Type B pancreatic cell (in vitro differentiated cells): ENCODE results near the gene CYTH1. TPM values are rescaled to one million over a fixed set of nuclear protein-coding genes. Genes with fewer than 3 reads are reported as not detected.

Experiments used
- DNase-seq: peaks from one replicate; pipeline ENCODE4 v3.0.0; 2021; ENCODE audit warnings: mixed read lengths; ENCODE audit not compliant: unreplicated experiment; ENCODE audit errors: extremely low spot score
- H3K27ac Mint-ChIP-seq: 2 replicates; pipeline ENCODE4 v1.8.0; 2021; ENCODE audit warnings: mild to moderate bottlenecking, mixed read lengths
- H3K27me3 Mint-ChIP-seq: 2 replicates; pipeline ENCODE4 v1.8.0; 2021; ENCODE audit warnings: mixed read lengths
- H3K36me3 Mint-ChIP-seq: 2 replicates; pipeline ENCODE4 v1.8.0; 2021; ENCODE audit warnings: mixed read lengths
- H3K4me1 Mint-ChIP-seq: one replicate; pipeline ENCODE4 v1.8.0; 2021; ENCODE audit warnings: mixed read lengths; ENCODE audit not compliant: unreplicated experiment
- H3K4me3 Mint-ChIP-seq: 2 replicates; pipeline ENCODE4 v1.8.0; 2021; ENCODE audit warnings: mild to moderate bottlenecking, mixed read lengths
- H3K9me3 Mint-ChIP-seq: 2 replicates; pipeline ENCODE4 v1.8.0; 2021; ENCODE audit warnings: mixed read lengths
- total RNA-seq: library from RNA; stranded (reverse); gene quantifications from 2 replicates; pipeline ENCODE4 v1.2.1, GENCODE V29; 2021; ENCODE audit warnings: low replicate concordance
- TF ChIP-seq, protein P1 (sequence below): fragments of 200-600 bp; sonication (generic); conservative IDR thresholded peaks from 2 replicates; pipeline ENCODE4 v1.5.0; 2021; ENCODE audit warnings: antibody characterized with exemption, mild to moderate bottlenecking

The CYTH1 gene
- total RNA-seq, 1 donor from 2014 or later = 30.3 TPM

DNA sequence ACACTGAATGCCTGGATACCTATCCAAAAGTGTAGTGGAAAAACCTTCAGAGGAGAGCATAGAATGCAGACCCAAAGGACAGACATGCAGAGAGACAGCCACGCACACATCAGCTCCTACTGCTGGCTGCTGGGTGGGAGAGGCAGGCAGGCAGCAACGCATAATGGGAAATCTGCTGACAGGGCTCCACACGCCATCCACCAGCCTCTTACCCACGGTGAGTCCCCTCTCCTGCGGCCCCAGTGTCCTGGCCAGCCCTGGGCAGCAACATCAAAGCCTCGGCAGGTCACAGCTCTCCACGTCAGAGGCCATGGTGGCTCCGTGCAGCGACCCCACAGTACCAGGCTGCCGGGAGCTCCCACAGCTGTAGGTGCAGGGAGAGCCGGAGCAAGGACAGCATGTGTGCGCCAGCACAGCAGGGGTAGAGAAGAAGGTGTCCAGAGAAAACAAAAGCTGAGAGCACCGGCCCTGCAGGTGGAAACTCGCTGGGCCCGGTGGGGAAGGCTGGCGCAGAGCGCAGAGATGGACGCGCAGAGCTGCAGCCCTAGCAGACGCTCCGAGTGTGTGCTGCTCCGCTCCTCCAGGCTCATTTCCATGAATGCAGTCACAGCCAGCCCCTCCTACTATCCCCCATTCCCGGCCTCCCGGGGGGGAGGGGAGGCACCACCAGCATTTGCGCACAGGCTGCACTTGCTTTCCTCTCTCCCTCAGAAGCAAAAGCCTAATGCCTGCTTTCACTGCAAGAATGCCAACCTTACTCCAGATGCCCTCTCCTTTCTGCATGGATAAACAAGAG, 58.9 kb downstream of the CYTH1 start:
- no peak overlapping the region for H3K27ac Mint-ChIP-seq
- H3K4me1 Mint-ChIP-seq = peaks cover 62% of the 10 kb centered on the region
- no peaks in the 10 kb centered on the region for H3K36me3 Mint-ChIP-seq
- TF ChIP-seq, protein P1, sequence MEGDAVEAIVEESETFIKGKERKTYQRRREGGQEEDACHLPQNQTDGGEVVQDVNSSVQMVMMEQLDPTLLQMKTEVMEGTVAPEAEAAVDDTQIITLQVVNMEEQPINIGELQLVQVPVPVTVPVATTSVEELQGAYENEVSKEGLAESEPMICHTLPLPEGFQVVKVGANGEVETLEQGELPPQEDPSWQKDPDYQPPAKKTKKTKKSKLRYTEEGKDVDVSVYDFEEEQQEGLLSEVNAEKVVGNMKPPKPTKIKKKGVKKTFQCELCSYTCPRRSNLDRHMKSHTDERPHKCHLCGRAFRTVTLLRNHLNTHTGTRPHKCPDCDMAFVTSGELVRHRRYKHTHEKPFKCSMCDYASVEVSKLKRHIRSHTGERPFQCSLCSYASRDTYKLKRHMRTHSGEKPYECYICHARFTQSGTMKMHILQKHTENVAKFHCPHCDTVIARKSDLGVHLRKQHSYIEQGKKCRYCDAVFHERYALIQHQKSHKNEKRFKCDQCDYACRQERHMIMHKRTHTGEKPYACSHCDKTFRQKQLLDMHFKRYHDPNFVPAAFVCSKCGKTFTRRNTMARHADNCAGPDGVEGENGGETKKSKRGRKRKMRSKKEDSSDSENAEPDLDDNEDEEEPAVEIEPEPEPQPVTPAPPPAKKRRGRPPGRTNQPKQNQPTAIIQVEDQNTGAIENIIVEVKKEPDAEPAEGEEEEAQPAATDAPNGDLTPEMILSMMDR = no peak
- peak; percentile 81 for DNase-seq
- no peaks in the 10 kb centered on the region for H3K9me3 Mint-ChIP-seq
- peak overlapping the region; percentile 83 for H3K4me3 Mint-ChIP-seq
- H3K27me3 Mint-ChIP-seq = no peaks in the 10 kb centered on the region

DNA sequence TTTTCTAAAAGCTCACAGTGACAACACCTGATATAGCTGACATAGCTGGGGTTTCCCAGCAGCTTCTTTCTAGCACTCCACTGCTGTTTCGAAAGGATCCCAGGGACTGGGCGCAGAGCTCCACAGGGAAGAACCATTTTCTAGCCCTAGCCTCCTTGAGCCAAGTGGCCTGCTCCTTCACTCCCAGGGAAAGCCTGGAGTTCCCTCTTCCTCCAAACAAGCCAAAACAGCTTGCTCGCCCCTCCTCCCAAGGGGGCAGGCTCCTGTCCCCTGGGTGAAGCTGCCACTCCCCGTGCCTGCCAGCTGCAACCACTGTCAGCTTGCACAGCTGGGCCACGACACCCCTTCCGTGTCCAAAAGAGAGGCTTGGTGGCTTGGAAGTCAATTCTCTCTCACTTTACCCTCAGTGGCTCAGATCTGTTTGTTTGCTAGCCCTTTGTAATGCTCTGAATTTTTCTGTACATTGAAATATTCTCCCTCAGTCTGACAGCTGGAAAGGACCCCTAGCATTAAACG, 59.8 kb downstream of the CYTH1 start:
- no peak for DNase-seq
- Mint-ChIP-seq H3K9me3 (no peaks in the 10 kb centered on the region), H3K4me1 (peaks cover 71% of the 10 kb centered on the region), H3K27ac (no peak overlapping the region), H3K4me3 (no peak overlapping the region), H3K36me3 (no peaks in the 10 kb centered on the region), H3K27me3 (no peaks in the 10 kb centered on the region)
- TF ChIP-seq, protein P1 = no peak

DNA sequence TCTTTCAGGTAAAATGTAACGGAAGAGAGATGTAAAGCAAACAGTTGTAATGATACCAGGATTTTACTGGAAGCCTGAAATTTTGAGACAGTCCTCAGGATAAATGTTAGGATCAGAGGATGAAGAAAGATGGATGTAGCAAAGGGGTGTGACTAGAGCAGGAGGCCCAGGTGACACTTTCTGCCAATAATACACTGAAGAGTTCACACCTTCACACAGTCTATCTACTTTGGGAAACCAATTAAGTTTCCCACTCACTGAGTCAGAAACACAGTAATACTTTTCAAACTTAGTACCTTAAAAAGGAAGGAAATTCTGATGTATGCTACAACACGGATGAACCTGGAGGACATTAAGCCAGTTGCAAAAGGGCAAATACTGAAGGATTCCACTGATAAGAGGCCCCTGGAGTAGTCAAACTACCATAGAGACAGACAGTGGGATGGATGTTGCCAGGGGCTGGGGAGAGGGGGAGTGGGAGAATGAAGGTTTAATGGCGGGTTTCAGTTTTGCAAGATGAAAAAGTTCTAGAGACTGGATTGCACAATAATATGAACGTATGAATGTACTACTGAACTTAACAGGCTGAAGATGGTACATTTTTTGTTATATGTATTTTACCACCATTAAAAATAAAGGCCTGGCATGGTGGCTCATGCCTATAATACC, 62.3 kb downstream of the CYTH1 start:
- Mint-ChIP-seq H3K4me1 (peaks cover 75% of the 10 kb centered on the region), H3K27ac (no peak overlapping the region), H3K36me3 (no peaks in the 10 kb centered on the region), H3K27me3 (no peaks in the 10 kb centered on the region), H3K4me3 (no peak overlapping the region), H3K9me3 (no peaks in the 10 kb centered on the region)
- no peak for DNase-seq
- TF ChIP-seq, protein P1 = no peak

DNA sequence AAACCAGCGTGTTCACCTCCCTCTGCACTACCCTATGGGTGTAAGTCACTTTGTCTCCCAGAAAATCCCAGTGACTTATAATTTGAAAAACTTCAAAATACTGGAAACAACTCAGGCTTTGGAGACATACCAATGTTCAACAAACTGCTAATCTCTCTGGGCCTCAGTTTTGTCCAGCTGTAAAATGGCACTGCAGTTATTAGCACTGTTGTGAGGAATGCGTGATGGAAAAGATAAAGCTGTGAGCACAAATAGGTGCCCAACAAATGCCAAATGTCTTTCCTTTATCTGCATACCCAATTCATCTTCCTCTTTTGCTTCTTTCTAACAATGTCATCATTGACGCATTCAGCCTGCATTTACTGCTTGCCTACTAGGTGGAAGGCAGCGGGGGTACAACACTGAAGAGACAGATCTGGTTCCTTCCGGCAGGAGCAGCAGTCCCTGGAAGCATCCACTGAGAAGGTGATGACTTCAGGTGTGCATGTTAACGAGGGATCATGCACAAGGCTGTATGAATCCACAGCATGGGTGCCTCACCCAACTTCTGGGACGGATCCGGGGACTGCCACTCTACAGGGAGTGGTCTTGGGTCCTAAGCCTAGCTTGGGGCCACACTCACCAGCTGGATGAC, 63.4 kb downstream of the CYTH1 start:
- peaks cover 70% of the 10 kb centered on the region for H3K4me1 Mint-ChIP-seq
- no peak for DNase-seq
- H3K36me3 Mint-ChIP-seq = peaks cover 4% of the 10 kb centered on the region
- TF ChIP-seq, protein P1 = no peak
- no peaks in the 10 kb centered on the region for H3K27me3 Mint-ChIP-seq
- no peak overlapping the region for H3K4me3 Mint-ChIP-seq
- H3K27ac Mint-ChIP-seq = no peak overlapping the region
- no peaks in the 10 kb centered on the region for H3K9me3 Mint-ChIP-seq

DNA sequence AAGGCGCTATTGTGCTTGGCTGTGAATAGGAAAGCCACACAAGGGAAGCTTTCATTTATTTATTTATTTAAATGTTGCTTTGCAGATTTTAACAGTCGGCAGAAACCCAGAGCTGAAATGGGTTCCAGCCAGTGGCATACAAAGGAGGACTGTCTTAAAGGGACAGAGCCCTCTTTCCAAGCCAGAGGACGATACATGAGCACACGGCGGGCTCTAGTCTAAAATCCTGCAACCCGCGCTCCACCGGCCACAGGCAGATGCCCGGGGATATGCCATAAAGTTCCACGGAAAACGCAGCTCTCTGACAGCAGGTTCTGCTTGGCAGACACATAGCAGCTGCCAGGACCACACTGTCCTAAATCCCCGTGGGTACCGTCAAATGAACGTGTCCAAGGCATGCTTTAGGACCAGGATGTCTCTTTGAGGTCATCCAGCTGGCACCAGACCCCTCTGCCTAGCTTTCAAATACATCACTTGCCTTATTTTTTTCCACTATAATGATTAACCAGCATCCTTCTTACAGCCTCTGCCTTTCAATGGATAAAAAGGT, 64.6 kb downstream of the CYTH1 start:
- Mint-ChIP-seq H3K27ac (peak overlapping the region; percentile 37), H3K4me3 (peak overlapping the region; percentile 70), H3K9me3 (no peaks in the 10 kb centered on the region), H3K36me3 (peaks cover 4% of the 10 kb centered on the region), H3K4me1 (peaks cover 58% of the 10 kb centered on the region), H3K27me3 (no peaks in the 10 kb centered on the region)
- TF ChIP-seq, protein P1 = no peak
- DNase-seq = no peak
